HG03521 (cell line): ENCODE results near the gene KDSR.

ENCODE experiments used
- ATAC-seq: cut with Tn5 transposase; IDR thresholded peaks from one replicate; pipeline ENCODE4 v1.9.1; 2021; ENCODE audit warnings: mild to moderate bottlenecking, moderate library complexity; ENCODE audit not compliant: unreplicated experiment

The KDSR gene

DNA sequence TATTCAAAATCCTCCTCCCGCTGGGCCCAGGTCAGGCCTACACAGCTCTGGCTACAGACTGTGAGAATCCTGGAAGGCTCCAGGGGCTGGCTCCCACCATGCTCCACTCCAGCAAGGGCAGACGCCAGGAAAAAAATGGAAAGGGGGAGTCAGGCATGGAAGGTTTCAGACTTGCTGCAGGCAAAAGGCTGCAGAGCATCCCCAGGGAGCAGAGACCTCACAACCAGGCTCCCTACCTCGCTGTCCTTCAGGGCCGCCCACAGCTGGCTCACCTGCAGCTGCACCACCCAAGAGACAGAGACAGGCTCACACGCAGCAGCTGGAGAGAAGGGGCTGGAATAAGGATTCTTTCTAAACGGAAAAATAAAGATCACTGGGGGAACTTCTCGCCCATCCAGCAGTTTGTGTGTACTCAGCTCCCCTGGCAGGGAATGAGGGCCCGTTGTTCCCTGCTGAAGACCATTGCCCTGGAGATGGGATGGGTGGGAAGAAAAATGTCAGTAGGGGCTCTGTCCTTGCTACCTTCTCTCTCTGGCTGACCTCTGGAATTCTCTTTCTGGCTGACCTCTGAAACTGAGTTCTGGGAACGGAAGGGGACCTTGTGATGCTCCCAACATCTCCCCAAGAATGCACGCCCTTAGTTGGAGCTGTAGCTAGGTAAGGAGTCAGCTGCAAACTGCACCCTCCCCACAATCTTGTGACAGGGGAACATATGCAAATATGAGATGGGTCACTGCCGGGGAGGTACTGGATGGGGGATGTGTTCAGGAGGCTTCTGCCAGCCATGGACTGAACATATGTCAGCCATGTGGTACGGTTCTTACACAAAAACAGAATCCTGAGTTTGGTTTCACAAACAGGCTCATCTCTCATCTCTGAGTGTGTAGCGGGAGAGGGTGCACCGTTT lies 81.9 kb downstream of the KDSR start:
- ATAC-seq = peak; percentile 88

DNA sequence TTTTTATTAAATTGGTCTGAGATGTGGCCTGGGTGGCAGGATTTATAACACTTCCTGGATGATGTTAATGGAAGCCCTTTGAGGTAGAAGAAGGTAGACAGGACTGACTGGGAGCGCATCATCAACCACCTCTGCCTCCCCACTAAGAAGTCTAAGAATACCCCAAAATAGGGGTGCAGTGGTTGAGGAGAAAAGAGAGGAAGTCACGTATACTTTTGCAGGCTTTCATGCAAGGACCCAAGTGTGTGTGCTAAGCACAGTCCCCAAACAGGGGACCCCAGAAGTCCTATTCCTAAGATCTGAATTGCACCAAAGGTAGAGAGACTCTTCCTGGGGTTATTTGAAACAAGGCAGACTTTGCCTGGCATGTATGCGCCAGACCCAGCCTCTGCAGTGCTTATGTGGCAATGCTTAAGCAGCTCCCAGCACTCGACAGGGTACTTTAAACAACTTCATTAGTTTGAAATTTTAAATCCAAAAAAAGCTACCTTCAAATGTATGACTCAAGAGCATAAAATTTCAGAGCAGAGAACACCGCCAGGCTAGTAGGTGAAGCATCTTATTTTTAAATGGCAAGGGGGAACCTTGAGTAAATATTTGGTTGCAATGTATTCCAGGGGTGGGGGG lies 82.7 kb downstream of the KDSR start:
- no peak for ATAC-seq

DNA sequence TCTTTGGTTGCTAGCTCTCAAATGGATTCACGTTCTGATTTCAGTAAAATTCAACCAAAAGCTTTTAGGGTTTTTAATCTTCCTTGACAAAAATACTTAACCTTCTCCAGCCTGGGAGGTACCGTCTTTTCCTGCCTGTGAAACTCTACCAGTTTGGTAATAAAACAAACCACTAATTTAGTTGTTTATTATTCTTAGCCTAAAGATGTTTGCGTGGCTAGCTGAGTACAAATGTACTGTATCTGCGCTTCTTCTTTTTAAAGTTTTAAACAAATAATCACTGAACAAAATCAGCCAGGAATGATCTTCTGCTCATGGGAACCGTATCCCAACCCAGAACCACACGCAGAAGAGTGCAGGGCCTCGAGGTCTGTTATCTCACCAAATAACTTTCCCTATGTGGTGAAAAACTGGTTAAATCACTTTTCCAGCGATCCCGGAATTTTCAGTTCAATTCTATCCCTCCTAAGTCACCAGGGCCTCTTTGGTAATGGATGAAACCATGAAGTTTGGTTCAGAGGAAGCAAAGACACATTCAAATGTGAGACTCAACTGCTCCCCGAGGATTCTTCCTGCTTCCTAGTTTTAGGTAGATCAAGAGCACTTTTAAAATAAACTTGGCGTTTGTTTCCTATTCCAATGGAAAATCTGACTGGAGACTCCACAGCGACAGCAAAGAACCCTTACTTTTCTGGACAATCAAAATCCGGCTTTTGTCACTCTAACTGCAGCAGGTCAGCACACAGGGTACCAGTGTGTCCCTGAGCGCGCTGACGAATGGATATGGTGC lies 83.5 kb downstream of the KDSR start:
- ATAC-seq = no peak

DNA sequence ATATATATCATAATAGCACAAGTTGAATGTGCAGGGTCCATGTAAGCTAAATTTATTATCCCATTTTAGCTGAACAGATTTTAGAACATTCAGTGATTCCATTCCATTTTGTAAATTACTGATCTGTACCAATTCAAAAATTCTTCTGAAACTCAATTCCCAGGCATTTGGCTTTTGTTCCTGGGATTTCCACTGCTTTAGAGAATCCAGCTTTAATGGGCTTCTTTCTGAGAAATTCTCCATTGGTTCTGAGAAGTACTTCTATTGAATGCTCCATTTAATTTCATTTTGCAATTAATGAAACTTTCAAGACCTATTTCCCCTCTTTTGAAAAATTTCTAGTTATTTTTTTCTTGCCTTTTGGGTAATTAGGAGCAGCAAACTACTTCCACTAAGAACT lies 84.2 kb downstream of the KDSR start:
- no peak for ATAC-seq
